ENCODE measurements around the gene ITGB2. TPM values are rescaled to one million over a fixed set of nuclear protein-coding genes. Genes with fewer than 3 reads are reported as not detected.

The ITGB2 gene
- total RNA-seq, result 0.38 and 0.56 TPM in 2 replicates

DNA sequence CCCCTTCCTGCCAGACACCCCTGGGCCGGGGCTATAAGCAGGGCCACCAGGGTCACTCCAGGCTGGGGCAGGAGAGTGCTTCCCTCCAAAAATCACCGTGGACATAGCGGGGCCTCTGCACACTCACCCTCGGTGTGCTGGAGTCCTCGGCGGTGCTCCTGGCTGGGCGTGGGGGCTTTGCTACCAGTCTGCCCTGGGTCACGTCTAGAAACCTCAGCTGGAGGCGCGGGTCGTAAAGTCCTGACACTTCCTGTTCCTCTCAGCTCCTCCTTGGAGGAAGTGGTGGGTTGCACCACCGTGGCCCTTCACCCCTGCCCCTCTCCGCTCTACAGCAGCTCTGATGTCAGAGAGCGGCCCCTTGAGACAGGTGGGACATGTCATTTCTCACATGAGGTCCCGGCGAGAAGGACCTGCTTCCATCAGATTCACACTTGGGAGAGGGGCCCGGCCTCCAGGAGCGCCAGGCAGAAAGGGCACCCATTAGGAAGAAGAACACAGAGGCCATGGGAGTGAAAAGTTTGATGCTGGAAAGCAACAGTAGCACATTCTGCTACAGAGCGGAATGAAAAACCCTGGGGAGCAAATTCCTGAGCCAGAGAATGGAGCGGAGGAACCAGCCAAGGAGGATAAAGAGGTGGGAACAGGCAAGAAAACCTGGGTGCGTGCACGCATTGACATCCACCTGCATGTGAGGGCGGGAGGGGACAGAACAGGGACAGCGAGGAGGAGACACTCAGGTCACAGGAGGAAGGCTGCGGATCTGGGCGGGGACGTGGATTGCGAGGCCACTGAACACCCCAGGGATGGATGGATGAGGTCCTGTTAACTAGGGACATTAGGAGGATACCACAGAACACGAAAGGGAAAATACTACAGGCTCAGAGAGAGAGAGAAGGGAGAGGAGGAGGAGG lies at the start of gene ITGB2:
Gene ITGB2 (minus strand): TSS at position 206 of the 911 bp plus-strand sequence. CDS start 10,117 bp downstream, outside the sequence.

DNA sequence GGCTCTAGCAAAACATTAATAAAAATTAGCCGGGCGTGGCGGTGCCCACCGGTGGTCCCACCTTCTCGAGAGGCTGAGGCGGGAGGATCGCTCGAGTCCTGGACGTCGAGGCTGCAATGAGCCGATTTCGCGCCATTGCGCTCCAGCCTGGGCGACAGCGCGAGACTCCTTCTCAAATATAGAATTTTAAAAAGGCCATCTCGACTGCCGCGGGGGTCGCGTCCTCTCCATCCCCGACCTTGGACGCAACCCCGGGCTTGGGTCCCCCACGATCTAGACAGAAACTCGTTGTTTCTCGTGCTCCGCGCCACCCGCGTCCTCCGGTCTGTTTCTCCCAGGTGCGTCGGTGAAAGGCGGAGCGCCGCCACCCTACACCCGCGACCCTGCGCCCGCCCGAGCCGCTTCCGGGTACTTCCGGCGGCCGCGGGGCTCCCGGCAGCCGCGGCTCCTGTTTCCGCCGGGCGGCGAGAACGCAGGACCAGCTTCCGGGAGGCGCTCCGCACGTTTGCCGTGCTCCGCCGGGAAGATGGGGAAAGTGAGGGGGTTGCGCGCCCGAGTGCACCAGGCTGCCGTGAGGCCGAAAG lies 18.9 kb upstream of the ITGB2 start, which contains the start of gene SLX9:
Gene SLX9 (plus strand): TSS at position 498 of the 584 bp plus-strand sequence. CDS start 29 bp downstream, at position 527.

DNA sequence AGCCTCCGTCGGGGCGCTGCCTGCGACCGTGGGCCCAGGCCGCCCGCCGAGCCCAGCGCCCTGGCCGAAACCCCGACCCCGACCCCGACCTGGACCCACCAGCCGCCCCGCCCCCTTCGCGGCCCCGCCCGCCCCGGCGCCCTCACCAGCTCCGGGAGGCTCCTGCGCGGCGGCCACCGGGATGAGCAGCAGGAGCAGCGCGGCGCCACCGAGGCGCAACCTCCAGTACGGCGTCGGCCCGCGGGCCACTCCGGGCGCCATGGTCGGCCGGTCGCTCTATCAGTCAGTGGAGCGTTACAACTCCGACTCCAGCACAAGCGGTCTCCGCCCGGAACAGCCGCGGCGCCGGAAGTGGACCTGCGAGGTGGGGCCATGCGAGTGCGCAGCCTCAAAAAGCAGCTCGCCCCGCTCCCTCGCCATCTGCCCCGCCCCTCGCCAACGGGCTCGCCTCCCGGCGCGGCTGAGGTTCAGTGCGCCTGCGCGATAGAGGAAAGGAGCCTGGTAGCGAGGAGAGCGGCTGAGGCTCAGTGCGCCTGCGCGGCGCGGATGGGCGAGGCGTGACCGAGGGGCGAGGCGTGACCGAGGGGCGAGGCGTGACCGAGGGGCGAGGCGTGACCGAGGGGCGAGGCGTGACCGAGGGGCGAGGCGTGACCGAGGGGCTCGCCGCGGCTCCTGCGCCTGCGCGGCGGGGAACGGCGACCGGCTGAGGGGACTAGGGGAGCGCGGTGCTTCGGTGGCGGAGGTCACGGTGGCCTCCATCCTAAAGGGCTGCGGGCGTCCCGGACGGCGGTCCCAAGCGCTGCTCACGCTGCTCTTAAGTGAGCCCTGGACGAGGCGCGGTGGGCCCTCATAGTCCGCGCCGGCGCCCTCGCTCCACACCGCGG lies 47.1 kb downstream of the ITGB2 start, which contains the start of gene PTTG1IP:
Gene PTTG1IP (minus strand): TSS at position 335 of the 884 bp plus-strand sequence. CDS start 74 bp downstream, at position 261.

Other genes starting within 250 kb of the ITGB2 start
- not detected in 2 replicates for gene KRTAP12-1, start 238.7 kb downstream of the ITGB2 start, total RNA-seq
- gene KRTAP10-12, start 223.7 kb downstream of the ITGB2 start, total RNA-seq, result not detected in 2 replicates
- not detected in 2 replicates for gene TSPEAR, start 209.3 kb downstream of the ITGB2 start, total RNA-seq
- 63.7 and 71.1 TPM in 2 replicates for gene UBE2G2, start 119.1 kb downstream of the ITGB2 start, total RNA-seq
- gene SUMO3, start 102.8 kb downstream of the ITGB2 start, total RNA-seq, result 60.6 and 98.2 TPM in 2 replicates
- gene PTTG1IP, start 47.2 kb downstream of the ITGB2 start, total RNA-seq, result 220 and 298 TPM in 2 replicates
- gene SLX9, start 19.1 kb upstream of the ITGB2 start, total RNA-seq, result 6.5 and 30.1 TPM in 2 replicates
- 6.1 and 7.9 TPM in 2 replicates for gene ADARB1, start 153.7 kb upstream of the ITGB2 start, total RNA-seq

Measured in regular cardiac myocyte (primary cell).